Measurements from ENCODE around the gene MAP3K6. TPM values are rescaled to one million over a fixed set of nuclear protein-coding genes. Genes with fewer than 3 reads are reported as not detected.

Gene MAP3K6
- total RNA-seq, 2 experiments from 2014 or later, result 8.3 to 9.5 TPM

GRCh38 chr1:27381969-27382762, 15.4 kb upstream of the MAP3K6 start:
- H3K36me3 Mint-ChIP-seq (ENCODE audit: low read depth), result no peaks in the 10 kb centered on the region
- ATAC-seq (no peak), DNase-seq (no peak)
- H3K27me3 Mint-ChIP-seq, result peaks cover 4% of the 10 kb centered on the region
- no peak overlapping the region for H3K4me3 Mint-ChIP-seq
- no peak for TF ChIP-seq CTCF (IDR thresholded peaks at IDR 0.05)
- ChIA-PET CTCF (interaction anchor here (1.1 to 12.1 kb wide), 9 partner anchors 9 to 337 kb away, joined by 3 to 242 read pairs (median 5); partner anchors contain the start of gene MAP3K6), POLR2A (interaction anchor here (0.8 to 1.8 kb wide), 6 partner anchors 9 to 60 kb away, joined by 3 to 5 read pairs (median 3); partner anchors contain the start of genes MAP3K6 and TMEM222)
- intact Hi-C loops (cut with micrococcal nuclease), result no loop called here
- H3K27ac Mint-ChIP-seq, result no peak overlapping the region
- no peaks in the 10 kb centered on the region for H3K9me3 Mint-ChIP-seq
- no peaks in the 10 kb centered on the region for H3K4me1 Mint-ChIP-seq (ENCODE audit: low read depth)

- Mint-ChIP-seq H3K36me3 (ENCODE audit: low read depth) (no peaks in the 10 kb centered on the region), H3K27me3 (peaks cover 4% of the 10 kb centered on the region), H3K4me3 (no peak overlapping the region), H3K4me1 (ENCODE audit: low read depth) (no peaks in the 10 kb centered on the region), H3K9me3 (no peaks in the 10 kb centered on the region), H3K27ac (no peak overlapping the region)
- CTCF ChIA-PET, result interaction anchor here (0.6 to 12.1 kb wide), 6 partner anchors 9 to 336 kb away, joined by 3 to 242 read pairs (median 4); no protein-coding TSS in a partner anchor
- intact Hi-C loops (cut with micrococcal nuclease), result no loop called here
- POLR2A ChIA-PET, result interaction anchor here (1.0 to 1.8 kb wide), 3 partner anchors 11 to 59 kb away, joined by 3 to 5 read pairs (median 3); partner anchors contain the start of gene TMEM222
- DNase-seq (no peak), ATAC-seq (no peak)
- TF ChIP-seq CTCF (IDR thresholded peaks at IDR 0.05), result no peak
Observed at GRCh38 chr1:27380766-27381733, 14.3 kb upstream of the MAP3K6 start.

GRCh38 chr1:27380224-27380623, 13.5 kb upstream of the MAP3K6 start:
- ChIA-PET POLR2A (no interaction called here), CTCF (interaction anchor here (1.3 to 10.4 kb wide), 4 partner anchors 10 to 84 kb away, joined by 4 to 75 read pairs (median 5); no protein-coding TSS in a partner anchor)
- intact Hi-C loops (cut with micrococcal nuclease), result no loop called here
- Mint-ChIP-seq H3K27ac (no peak overlapping the region), H3K4me1 (ENCODE audit: low read depth) (no peaks in the 10 kb centered on the region), H3K4me3 (no peak overlapping the region), H3K9me3 (no peaks in the 10 kb centered on the region), H3K36me3 (ENCODE audit: low read depth) (no peaks in the 10 kb centered on the region), H3K27me3 (peaks cover 4% of the 10 kb centered on the region)
- DNase-seq (no peak), ATAC-seq (no peak)
- no peak for TF ChIP-seq CTCF (IDR thresholded peaks at IDR 0.05)

GRCh38 chr1:27379564-27380122, 12.9 kb upstream of the MAP3K6 start:
- Mint-ChIP-seq H3K36me3 (ENCODE audit: low read depth) (no peaks in the 10 kb centered on the region), H3K27ac (no peak overlapping the region), H3K4me3 (no peak overlapping the region), H3K27me3 (peaks cover 4% of the 10 kb centered on the region), H3K4me1 (ENCODE audit: low read depth) (no peaks in the 10 kb centered on the region), H3K9me3 (no peaks in the 10 kb centered on the region)
- no peak for TF ChIP-seq CTCF (IDR thresholded peaks at IDR 0.05)
- ATAC-seq, result no peak
- POLR2A ChIA-PET, result interaction anchor here (0.9 kb wide), 1 partner anchor 37 kb away, joined by 3 read pairs; the partner anchor contains the start of gene SYTL1
- CTCF ChIA-PET, result interaction anchor here (1.3 to 10.4 kb wide), 5 partner anchors 11 to 83 kb away, joined by 3 to 75 read pairs (median 4); no protein-coding TSS in a partner anchor
- DNase-seq, result no peak
- intact Hi-C loops (cut with micrococcal nuclease), result no loop called here

All from activated CD8-positive, alpha-beta T cell treated with anti-CD3 and anti-CD28 coated beads for 36 hours (primary cell).